GM10248 (cell line): Measurements from ENCODE around the gene HID1.

Source experiments
- CTCF ChIA-PET: fragments of 300-600 bp; sonication (Branson Sonifier 250); formaldehyde crosslinking; extraction: SDS; loops from one replicate; lab custom pipeline; 2021; ENCODE audit warnings: antibody characterized with exemption; lab: Yijun Ruan, JAX
- POLR2A ChIA-PET: fragments of 350-650 bp; sonication (Branson Sonifier 250); formaldehyde crosslinking; extraction: SDS; loops from one replicate; lab custom pipeline; 2020; ENCODE audit warnings: antibody characterized with exemption; lab: Yijun Ruan, JAX
- DNase-seq: peaks from one replicate; pipeline ENCODE4 v3.0.0; 2012; ENCODE audit errors: extremely low spot score
- CTCF ChIP-seq: IDR thresholded peaks from 2 replicates; pipeline ENCODE4 v1.5.1; 2012; ENCODE audit warnings: mild to moderate bottlenecking, low read depth; ENCODE audit errors: extremely low read depth, missing control alignments, control extremely low read depth

HID1 gene

GRCh38 chr17:75003070-75003956, 30.8 kb upstream of the HID1 start:
- ChIA-PET CTCF (interaction anchor here (6.1 to 12.1 kb wide), 2 partner anchors 9 to 43 kb away, joined by 28 to 138 read pairs; partner anchors contain the start of gene MRPL58), POLR2A (no interaction called here)
- TF ChIP-seq CTCF: no peak
- DNase-seq: no peak

GRCh38 chr17:75001915-75002843, 29.6 kb upstream of the HID1 start:
- no peak for TF ChIP-seq CTCF
- no peak for DNase-seq
- POLR2A ChIA-PET: interaction anchor here (0.5 kb wide), 1 partner anchor 14 kb away, joined by 4 read pairs; no protein-coding TSS in a partner anchor
- CTCF ChIA-PET: interaction anchor here (1.3 to 6.1 kb wide), 2 partner anchors 11 to 41 kb away, joined by 5 to 28 read pairs; partner anchors contain the start of gene MRPL58

GRCh38 chr17:74999523-74999922, 27.0 kb upstream of the HID1 start:
- ChIA-PET CTCF (interaction anchor here (0.7 to 6.1 kb wide), 7 partner anchors 12 to 208 kb away, joined by 3 to 28 read pairs (median 3); partner anchors contain the start of genes CDR2L and MRPL58), POLR2A (no interaction called here)
- no peak for TF ChIP-seq CTCF
- DNase-seq: no peak

- ChIA-PET POLR2A (no interaction called here), CTCF (interaction anchor here (0.9 to 6.1 kb wide), 6 partner anchors 11 to 115 kb away, joined by 3 to 28 read pairs (median 4); partner anchors contain the start of genes CDR2L and MRPL58)
- no peak for TF ChIP-seq CTCF
- no peak for DNase-seq
Measured at GRCh38 chr17:74998783-74999182, 26.2 kb upstream of the HID1 start.

GRCh38 chr17:74995847-74996246, 23.3 kb upstream of the HID1 start:
- no peak for DNase-seq
- CTCF ChIA-PET: interaction anchor here (1.1 to 1.8 kb wide), 2 partner anchors 16 to 76 kb away, joined by 3 to 8 read pairs; partner anchors contain the start of gene MRPL58
- no peak for TF ChIP-seq CTCF
- POLR2A ChIA-PET: no interaction called here

GRCh38 chr17:74994440-74994839, 21.9 kb upstream of the HID1 start:
- ChIA-PET POLR2A (no interaction called here), CTCF (interaction anchor here (0.9 to 2.1 kb wide), 6 partner anchors 12 to 36 kb away, joined by 3 to 8 read pairs (median 4); partner anchors contain the start of gene MRPL58)
- TF ChIP-seq CTCF: no peak
- no peak for DNase-seq
